Osteoblast (primary cell): Measurements from ENCODE around the gene BNIP5. TPM values are rescaled to one million over a fixed set of nuclear protein-coding genes. Genes with fewer than 3 reads are reported as not detected.

Experiments
- DNase-seq: peaks from one replicate; pipeline ENCODE4 v3.0.0; 2011; ENCODE audit warnings: low spot score, mixed read lengths; ENCODE audit not compliant: insufficient read length; ENCODE audit errors: missing footprints
- H2AFZ ChIP-seq: 2 replicates; pipeline ENCODE4 v1.6.0; 2011; ENCODE audit warnings: mild to moderate bottlenecking, low read length
- H3K27ac ChIP-seq: 2 replicates; pipeline ENCODE4 v1.5.1; 2011; ENCODE audit warnings: mild to moderate bottlenecking, low read depth, low read length, moderate library complexity
- H3K27me3 ChIP-seq: 2 replicates; pipeline ENCODE4 v1.6.0; 2012; ENCODE audit warnings: mild to moderate bottlenecking, control low read depth, inconsistent platforms, low read length, moderate library complexity; ENCODE audit not compliant: insufficient read depth
- H3K36me3 ChIP-seq: 2 replicates; pipeline ENCODE4 v1.5.1; 2011; ENCODE audit warnings: mild to moderate bottlenecking, low read length, control low read depth, moderate library complexity; ENCODE audit not compliant: insufficient read depth
- H3K4me1 ChIP-seq: 2 replicates; pipeline ENCODE4 v1.5.1; 2011; ENCODE audit warnings: mild to moderate bottlenecking, low read length, control low read depth, moderate library complexity; ENCODE audit not compliant: insufficient read depth
- H3K4me2 ChIP-seq: 2 replicates; pipeline ENCODE4 v1.6.0; 2011; ENCODE audit warnings: mild to moderate bottlenecking, low read length; ENCODE audit not compliant: insufficient read depth
- H3K4me3 ChIP-seq: fragments of 200-600 bp; sonication (generic); 3 replicates; pipeline ENCODE4 v1.5.1; 2012; ENCODE audit warnings: mild to moderate bottlenecking, low read length, inconsistent platforms; ENCODE audit not compliant: insufficient read depth
- H3K79me2 ChIP-seq: 2 replicates; pipeline ENCODE4 v1.6.0; 2012; ENCODE audit warnings: mild to moderate bottlenecking, low read length, control low read depth, inconsistent platforms; ENCODE audit not compliant: insufficient read depth
- H3K9me3 ChIP-seq: 2 replicates; pipeline ENCODE4 v1.5.1; 2011; ENCODE audit warnings: low read depth, low read length, control low read depth
- H4K20me1 ChIP-seq: 2 replicates; pipeline ENCODE4 v1.6.0; 2012; ENCODE audit warnings: mild to moderate bottlenecking, low read length, control low read depth; ENCODE audit not compliant: insufficient read depth
- CTCF ChIP-seq: IDR thresholded peaks from 2 replicates; pipeline ENCODE4 v1.5.1; 2011; ENCODE audit warnings: mild to moderate bottlenecking, low read depth, low read length, moderate library complexity; ENCODE audit errors: extremely low read depth
- total RNA-seq: library from RNA; depleted of rRNA; stranded (reverse); fragments of >200 nt; gene quantifications from 2 replicates; pipeline ENCODE4 v1.2.3, GENCODE V29; 2012

Gene BNIP5
- total RNA-seq, 1 donor, result not detected

GRCh38 chr6:36371211-36371610 is 34.5 kb upstream of the BNIP5 start:
- TF ChIP-seq CTCF, result no peak
- Histone ChIP-seq H3K4me3 (no peak overlapping the region), H4K20me1 (no peaks in the 10 kb centered on the region), H3K27ac (no peak overlapping the region), H3K27me3 (peaks cover 8% of the 10 kb centered on the region), H3K4me1 (peaks cover 22% of the 10 kb centered on the region), H3K9me3 (no peaks in the 10 kb centered on the region), H3K79me2 (no peaks in the 10 kb centered on the region), H3K36me3 (no peaks in the 10 kb centered on the region), H3K4me2 (no peak overlapping the region), H2AFZ (no peak overlapping the region)
- no peak for DNase-seq

GRCh38 chr6:36370638-36371037 is 34.0 kb upstream of the BNIP5 start:
- Histone ChIP-seq H4K20me1 (no peaks in the 10 kb centered on the region), H3K4me1 (peaks cover 22% of the 10 kb centered on the region), H3K4me3 (no peak overlapping the region), H2AFZ (no peak overlapping the region), H3K27ac (no peak overlapping the region), H3K79me2 (no peaks in the 10 kb centered on the region), H3K4me2 (no peak overlapping the region), H3K36me3 (no peaks in the 10 kb centered on the region), H3K9me3 (no peaks in the 10 kb centered on the region), H3K27me3 (peaks cover 8% of the 10 kb centered on the region)
- no peak for DNase-seq
- no peak for TF ChIP-seq CTCF

GRCh38 chr6:36368921-36369865 is 32.5 kb upstream of the BNIP5 start:
- Histone ChIP-seq H3K27ac (peak overlapping the region; percentile 75), H3K4me3 (no peak overlapping the region), H3K4me2 (peak overlapping the region; percentile 12), H4K20me1 (no peaks in the 10 kb centered on the region), H3K79me2 (no peaks in the 10 kb centered on the region), H3K27me3 (peaks cover 3% of the 10 kb centered on the region), H2AFZ (no peak overlapping the region), H3K4me1 (peaks cover 28% of the 10 kb centered on the region), H3K36me3 (no peaks in the 10 kb centered on the region), H3K9me3 (no peaks in the 10 kb centered on the region)
- no peak for TF ChIP-seq CTCF
- DNase-seq, result peak; percentile 98

- DNase-seq, result no peak
- Histone ChIP-seq H3K4me1 (peaks cover 28% of the 10 kb centered on the region), H3K27me3 (no peaks in the 10 kb centered on the region), H3K36me3 (no peaks in the 10 kb centered on the region), H4K20me1 (no peaks in the 10 kb centered on the region), H3K9me3 (no peaks in the 10 kb centered on the region), H3K79me2 (no peaks in the 10 kb centered on the region), H3K4me2 (no peak overlapping the region), H2AFZ (peak overlapping the region; percentile 42), H3K27ac (no peak overlapping the region), H3K4me3 (no peak overlapping the region)
- TF ChIP-seq CTCF, result no peak
These were observed 31.7 kb upstream of the BNIP5 start for GRCh38 chr6:36368421-36368820.
